Endodermal cell (in vitro differentiated cells): Measurements from ENCODE around the gene BMP8A. TPM values are rescaled to one million over a fixed set of nuclear protein-coding genes. Genes with fewer than 3 reads are reported as not detected.

Experiments
- DNase-seq: peaks from one replicate; pipeline ENCODE4 v3.0.0-alpha.2; 2017
- H3K27ac ChIP-seq: 2 replicates; pipeline ENCODE4 v1.5.1; 2013; ENCODE audit warnings: mild to moderate bottlenecking, low read depth, low read length, moderate library complexity
- H3K27me3 ChIP-seq: 2 replicates; pipeline ENCODE4 v1.6.1; 2013; ENCODE audit warnings: mild to moderate bottlenecking, low read length, moderate library complexity; ENCODE audit not compliant: insufficient read depth, control insufficient read depth, poor library complexity, severe bottlenecking
- H3K36me3 ChIP-seq: 2 replicates; pipeline ENCODE4 v1.7.0; 2013; ENCODE audit warnings: mild to moderate bottlenecking, low read length, moderate library complexity; ENCODE audit not compliant: control insufficient read depth, insufficient read depth
- H3K4me1 ChIP-seq: one replicate; pipeline ENCODE4 v1.7.0; 2013; ENCODE audit warnings: low read length; ENCODE audit not compliant: control insufficient read depth, insufficient read depth
- H3K4me3 ChIP-seq: 2 replicates; pipeline ENCODE4 v1.5.1; 2013; ENCODE audit warnings: mild to moderate bottlenecking, low read length, moderate library complexity
- H3K9ac ChIP-seq: 2 replicates; pipeline ENCODE4 v1.6.1; 2013; ENCODE audit warnings: mild to moderate bottlenecking, low read length, moderate library complexity; ENCODE audit not compliant: poor library complexity, severe bottlenecking; ENCODE audit errors: extremely low read depth
- H3K9me3 ChIP-seq: 2 replicates; pipeline ENCODE4 v1.6.1; 2013; ENCODE audit warnings: mild to moderate bottlenecking, low read length, moderate library complexity; ENCODE audit not compliant: control insufficient read depth
- H3K27ac Mint-ChIP-seq: 2 replicates; pipeline ENCODE4 v1.8.0; 2020; ENCODE audit warnings: mixed read lengths
- H3K27me3 Mint-ChIP-seq: 2 replicates; pipeline ENCODE4 v1.8.0; 2021; ENCODE audit warnings: mild to moderate bottlenecking, mixed read lengths; ENCODE audit not compliant: insufficient read depth
- H3K36me3 Mint-ChIP-seq: 2 replicates; pipeline ENCODE4 v1.8.0; 2020; ENCODE audit warnings: low read depth, mixed read lengths
- H3K4me1 Mint-ChIP-seq: 2 replicates; pipeline ENCODE4 v1.8.0; 2020; ENCODE audit warnings: mixed read lengths
- H3K4me3 Mint-ChIP-seq: 2 replicates; pipeline ENCODE4 v1.8.0; 2020; ENCODE audit warnings: mild to moderate bottlenecking, moderate library complexity, mixed read lengths
- H3K9me3 Mint-ChIP-seq: 2 replicates; pipeline ENCODE4 v1.8.0; 2020; ENCODE audit warnings: mild to moderate bottlenecking, mixed read lengths
- CTCF ChIP-seq: fragments of 200-600 bp; sonication (generic); conservative IDR thresholded peaks from 2 replicates; pipeline ENCODE4 v1.5.0; 2021; ENCODE audit warnings: antibody characterized with exemption, mild to moderate bottlenecking
- WGBS, 2 experiments: methylation state at CpG; one replicate each; pipeline versions ENCODE4 v1.1.5 to v1.1.7; 2013; ENCODE audit warnings: missing lambda C conversion rate in 2 of 2, mixed read lengths in 1 of 2; ENCODE audit not compliant: insufficient coverage in 1 of 2, insufficient read length in 1 of 2; 5-methylcytosine and 5-hydroxymethylcytosine counted together
- total RNA-seq, 2 donors: library from RNA; stranded (reverse); fragmentation: NEBNext Ultra II Directional in 1 of 2; extraction: Animal tissue kit (Norgen Biotek cat#: 25700) in 1 of 2; gene quantifications; 2 replicates in 1 of 2; 3 replicates in 1 of 2; pipeline ENCODE4 v1.2.1, GENCODE V29; 2021

BMP8A gene
- total RNA-seq, 2 donors from 2014 or later, result 0.66 to 0.75 TPM

DNA sequence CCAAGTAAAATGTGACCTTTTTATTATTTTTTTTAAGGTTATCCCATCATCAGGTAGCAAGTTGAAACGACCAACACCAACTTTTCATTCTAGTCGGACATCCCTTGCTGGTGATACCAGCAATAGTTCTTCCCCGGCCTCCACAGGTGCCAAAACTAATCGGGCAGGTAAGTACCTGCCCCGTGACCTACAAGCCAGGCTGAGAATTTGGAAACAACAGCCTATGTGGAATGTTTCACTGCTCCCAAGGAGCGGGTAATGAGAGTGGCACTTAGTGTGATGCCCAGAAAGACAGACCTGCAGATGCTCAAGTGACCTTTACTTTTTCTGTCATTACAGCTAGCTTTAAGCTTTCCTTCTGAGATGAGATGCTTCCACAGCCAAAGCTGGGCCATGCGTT, 6.9 kb upstream of the BMP8A start:
- Mint-ChIP-seq H3K9me3 (no peaks in the 10 kb centered on the region), H3K4me1 (no peaks in the 10 kb centered on the region), H3K36me3 (peaks cover 71% of the 10 kb centered on the region), H3K27ac (no peak overlapping the region), H3K4me3 (no peak overlapping the region), H3K27me3 (peaks cover 7% of the 10 kb centered on the region)
- TF ChIP-seq CTCF, result no peak
- Histone ChIP-seq H3K4me1 (no peaks in the 10 kb centered on the region), H3K9me3 (no peaks in the 10 kb centered on the region), H3K27me3 (peaks cover 5% of the 10 kb centered on the region), H3K4me3 (no peak overlapping the region), H3K9ac (no peak overlapping the region), H3K27ac (no peak overlapping the region), H3K36me3 (peaks cover 73% of the 10 kb centered on the region)
- no peak for DNase-seq
- WGBS, 2 experiments, result 93 to 95% methylated on average over 6 to 7 of the region's 7 CpGs

DNA sequence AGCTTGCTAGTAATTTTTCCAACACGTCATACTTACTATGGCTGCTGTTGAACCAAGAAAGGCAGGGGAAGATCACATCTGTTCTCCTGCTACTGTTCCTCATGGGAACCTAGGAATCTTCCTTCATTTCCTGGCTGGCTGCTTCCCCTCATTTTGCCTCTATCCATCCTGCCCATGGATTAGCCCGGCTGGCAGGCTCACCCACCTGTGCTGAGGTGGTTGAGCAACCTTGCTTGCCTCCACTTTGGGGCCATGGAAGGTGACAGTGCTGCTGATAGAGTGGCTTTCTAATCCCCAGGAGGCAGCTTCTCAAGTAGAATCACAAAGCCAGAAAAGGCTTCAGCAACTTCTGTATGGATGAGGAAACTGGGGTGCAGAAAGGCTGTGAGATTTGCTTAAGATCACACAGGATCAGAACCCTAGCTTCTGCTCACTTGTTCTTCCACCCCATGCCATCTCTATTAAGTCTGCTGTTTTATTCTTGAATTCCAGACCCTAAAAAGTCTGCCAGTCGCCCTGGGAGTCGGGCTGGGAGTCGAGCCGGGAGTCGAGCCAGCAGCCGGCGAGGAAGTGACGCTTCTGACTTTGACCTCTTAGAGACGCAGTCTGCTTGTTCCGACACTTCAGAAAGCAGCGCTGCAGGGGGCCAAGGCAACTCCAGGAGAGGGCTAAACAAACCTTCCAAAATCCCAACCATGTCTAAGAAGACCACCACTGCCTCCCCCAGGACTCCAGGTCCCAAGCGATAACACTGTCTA, 6.2 kb upstream of the BMP8A start:
- H3K27ac Mint-ChIP-seq, result no peak overlapping the region
- no peaks in the 10 kb centered on the region for H3K9me3 ChIP-seq
- peaks cover 12% of the 10 kb centered on the region for H3K27me3 ChIP-seq
- no peak overlapping the region for H3K4me3 ChIP-seq
- H3K4me3 Mint-ChIP-seq, result no peak overlapping the region
- WGBS, 2 experiments, result 96 to 98% methylated on average over 13 to 14 of the region's 14 CpGs
- no peaks in the 10 kb centered on the region for H3K4me1 ChIP-seq
- no peak overlapping the region for H3K27ac ChIP-seq
- peaks cover 65% of the 10 kb centered on the region for H3K36me3 Mint-ChIP-seq
- peaks cover 14% of the 10 kb centered on the region for H3K27me3 Mint-ChIP-seq
- H3K36me3 ChIP-seq, result peaks cover 67% of the 10 kb centered on the region
- no peak overlapping the region for H3K9ac ChIP-seq
- H3K4me1 Mint-ChIP-seq, result no peaks in the 10 kb centered on the region
- no peak for DNase-seq
- H3K9me3 Mint-ChIP-seq, result no peaks in the 10 kb centered on the region
- TF ChIP-seq CTCF, result no peak

DNA sequence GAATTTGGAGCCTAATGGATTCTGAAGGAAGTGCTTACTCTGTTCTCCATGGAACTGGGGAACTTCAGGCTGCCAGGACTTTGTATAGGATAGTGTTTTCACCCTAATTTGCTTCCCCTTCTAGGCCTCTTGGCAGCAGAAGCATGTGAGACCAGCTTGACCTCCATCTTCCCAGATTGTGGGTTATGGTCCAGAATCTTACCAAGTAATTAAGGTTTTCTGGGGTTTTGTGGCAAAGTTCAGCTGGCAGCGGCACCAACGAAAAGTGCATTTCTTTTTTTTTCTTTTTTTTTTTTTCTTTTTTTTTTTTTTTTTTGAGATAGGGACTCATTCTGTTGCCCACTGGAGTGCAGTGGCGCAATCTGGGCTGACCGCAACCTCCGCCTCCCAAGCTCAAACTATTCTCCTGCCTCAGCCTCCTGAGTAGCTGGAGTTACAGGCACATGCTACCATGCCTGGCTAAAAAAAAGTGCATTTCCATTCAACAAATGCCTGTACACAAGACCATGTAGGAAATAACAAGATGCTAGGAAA, 3.4 kb upstream of the BMP8A start:
- H3K4me1 Mint-ChIP-seq, result no peaks in the 10 kb centered on the region
- DNase-seq, result no peak
- Histone ChIP-seq H3K9me3 (no peaks in the 10 kb centered on the region), H3K4me1 (no peaks in the 10 kb centered on the region), H3K4me3 (no peak overlapping the region), H3K27me3 (peaks cover 38% of the 10 kb centered on the region), H3K27ac (no peak overlapping the region), H3K9ac (no peak overlapping the region), H3K36me3 (peaks cover 43% of the 10 kb centered on the region)
- no peak for TF ChIP-seq CTCF
- WGBS, 2 experiments, result 98 to 100% methylated on average over 2 to 5 of the region's 5 CpGs
- H3K27ac Mint-ChIP-seq, result no peak overlapping the region
- H3K9me3 Mint-ChIP-seq, result no peaks in the 10 kb centered on the region
- H3K36me3 Mint-ChIP-seq, result peaks cover 44% of the 10 kb centered on the region
- peaks cover 33% of the 10 kb centered on the region for H3K27me3 Mint-ChIP-seq
- H3K4me3 Mint-ChIP-seq, result no peak overlapping the region
